Endodermal cell (in vitro differentiated cells): ENCODE measurements around the gene PLOD2. TPM values are rescaled to one million over a fixed set of nuclear protein-coding genes. Genes with fewer than 3 reads are reported as not detected.
A peak's percentile ranks its signal among the peaks of the same experiment; 100 is the strongest.

Experiments used
- DNase-seq: peaks from one replicate; pipeline ENCODE4 v3.0.0-alpha.2; 2017
- H3K27ac ChIP-seq: 2 replicates; pipeline ENCODE4 v1.5.1; 2013; ENCODE audit warnings: mild to moderate bottlenecking, low read depth, low read length, moderate library complexity
- H3K27me3 ChIP-seq: 2 replicates; pipeline ENCODE4 v1.6.1; 2013; ENCODE audit warnings: mild to moderate bottlenecking, low read length, moderate library complexity; ENCODE audit not compliant: insufficient read depth, control insufficient read depth, poor library complexity, severe bottlenecking
- H3K36me3 ChIP-seq: 2 replicates; pipeline ENCODE4 v1.7.0; 2013; ENCODE audit warnings: mild to moderate bottlenecking, low read length, moderate library complexity; ENCODE audit not compliant: control insufficient read depth, insufficient read depth
- H3K4me1 ChIP-seq: one replicate; pipeline ENCODE4 v1.7.0; 2013; ENCODE audit warnings: low read length; ENCODE audit not compliant: control insufficient read depth, insufficient read depth
- H3K4me3 ChIP-seq: 2 replicates; pipeline ENCODE4 v1.5.1; 2013; ENCODE audit warnings: mild to moderate bottlenecking, low read length, moderate library complexity
- H3K9ac ChIP-seq: 2 replicates; pipeline ENCODE4 v1.6.1; 2013; ENCODE audit warnings: mild to moderate bottlenecking, low read length, moderate library complexity; ENCODE audit not compliant: poor library complexity, severe bottlenecking; ENCODE audit errors: extremely low read depth
- H3K9me3 ChIP-seq: 2 replicates; pipeline ENCODE4 v1.6.1; 2013; ENCODE audit warnings: mild to moderate bottlenecking, low read length, moderate library complexity; ENCODE audit not compliant: control insufficient read depth
- H3K27ac Mint-ChIP-seq: 2 replicates; pipeline ENCODE4 v1.8.0; 2020; ENCODE audit warnings: mixed read lengths
- H3K27me3 Mint-ChIP-seq: 2 replicates; pipeline ENCODE4 v1.8.0; 2021; ENCODE audit warnings: mild to moderate bottlenecking, mixed read lengths; ENCODE audit not compliant: insufficient read depth
- H3K36me3 Mint-ChIP-seq: 2 replicates; pipeline ENCODE4 v1.8.0; 2020; ENCODE audit warnings: low read depth, mixed read lengths
- H3K4me1 Mint-ChIP-seq: 2 replicates; pipeline ENCODE4 v1.8.0; 2020; ENCODE audit warnings: mixed read lengths
- H3K4me3 Mint-ChIP-seq: 2 replicates; pipeline ENCODE4 v1.8.0; 2020; ENCODE audit warnings: mild to moderate bottlenecking, moderate library complexity, mixed read lengths
- H3K9me3 Mint-ChIP-seq: 2 replicates; pipeline ENCODE4 v1.8.0; 2020; ENCODE audit warnings: mild to moderate bottlenecking, mixed read lengths
- WGBS, 2 experiments: methylation state at CpG; one replicate each; pipeline versions ENCODE4 v1.1.5 to v1.1.7; 2013; ENCODE audit warnings: missing lambda C conversion rate in 2 of 2, mixed read lengths in 1 of 2; ENCODE audit not compliant: insufficient coverage in 1 of 2, insufficient read length in 1 of 2; 5-methylcytosine and 5-hydroxymethylcytosine counted together
- total RNA-seq, 2 donors: library from RNA; stranded (reverse); fragmentation: NEBNext Ultra II Directional in 1 of 2; extraction: Animal tissue kit (Norgen Biotek cat#: 25700) in 1 of 2; gene quantifications; 2 replicates in 1 of 2; 3 replicates in 1 of 2; pipeline ENCODE4 v1.2.1, GENCODE V29; 2021
- TF ChIP-seq, protein P1 (sequence below): fragments of 200-600 bp; sonication (generic); conservative IDR thresholded peaks from 2 replicates; pipeline ENCODE4 v1.5.0; 2021; ENCODE audit warnings: antibody characterized with exemption, mild to moderate bottlenecking

Gene PLOD2
- total RNA-seq, 2 donors from 2014 or later = 37.9 to 65.5 TPM

DNA sequence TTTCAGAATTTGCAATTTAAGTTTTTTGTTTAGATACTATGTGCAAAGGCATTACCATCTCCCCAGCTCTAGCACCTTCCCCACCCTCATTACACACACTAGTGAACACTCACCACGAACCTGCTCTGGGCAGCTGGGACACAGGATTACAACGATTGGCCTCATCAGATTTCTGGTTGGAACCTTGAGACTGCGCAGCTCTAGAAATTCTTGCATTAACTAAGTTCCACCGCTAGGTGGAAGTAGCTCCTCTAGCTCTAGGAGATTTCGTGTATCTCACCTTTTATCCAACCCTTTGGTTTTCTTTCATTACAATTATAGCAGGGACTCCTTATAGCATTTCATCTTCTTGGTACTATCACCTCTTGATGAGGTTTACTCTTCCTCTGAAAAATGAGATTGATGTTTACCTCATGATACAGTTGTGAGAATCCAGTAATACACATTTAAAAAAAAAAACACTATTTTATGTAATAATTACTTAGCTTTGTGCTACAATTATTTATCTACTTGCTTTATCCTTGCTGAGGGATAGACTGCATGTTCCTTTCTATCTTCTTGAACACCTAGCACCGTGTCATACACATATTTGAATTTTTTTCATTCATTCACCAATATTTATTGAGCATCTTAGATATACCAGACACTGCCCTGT lies 28.7 kb upstream of the PLOD2 start:
- Mint-ChIP-seq H3K4me3 (no peak overlapping the region), H3K27ac (no peak overlapping the region), H3K4me1 (peaks cover 1% of the 10 kb centered on the region), H3K9me3 (no peaks in the 10 kb centered on the region), H3K27me3 (no peaks in the 10 kb centered on the region), H3K36me3 (peaks cover 2% of the 10 kb centered on the region)
- no peaks in the 10 kb centered on the region for H3K4me1 ChIP-seq
- TF ChIP-seq, protein P1, sequence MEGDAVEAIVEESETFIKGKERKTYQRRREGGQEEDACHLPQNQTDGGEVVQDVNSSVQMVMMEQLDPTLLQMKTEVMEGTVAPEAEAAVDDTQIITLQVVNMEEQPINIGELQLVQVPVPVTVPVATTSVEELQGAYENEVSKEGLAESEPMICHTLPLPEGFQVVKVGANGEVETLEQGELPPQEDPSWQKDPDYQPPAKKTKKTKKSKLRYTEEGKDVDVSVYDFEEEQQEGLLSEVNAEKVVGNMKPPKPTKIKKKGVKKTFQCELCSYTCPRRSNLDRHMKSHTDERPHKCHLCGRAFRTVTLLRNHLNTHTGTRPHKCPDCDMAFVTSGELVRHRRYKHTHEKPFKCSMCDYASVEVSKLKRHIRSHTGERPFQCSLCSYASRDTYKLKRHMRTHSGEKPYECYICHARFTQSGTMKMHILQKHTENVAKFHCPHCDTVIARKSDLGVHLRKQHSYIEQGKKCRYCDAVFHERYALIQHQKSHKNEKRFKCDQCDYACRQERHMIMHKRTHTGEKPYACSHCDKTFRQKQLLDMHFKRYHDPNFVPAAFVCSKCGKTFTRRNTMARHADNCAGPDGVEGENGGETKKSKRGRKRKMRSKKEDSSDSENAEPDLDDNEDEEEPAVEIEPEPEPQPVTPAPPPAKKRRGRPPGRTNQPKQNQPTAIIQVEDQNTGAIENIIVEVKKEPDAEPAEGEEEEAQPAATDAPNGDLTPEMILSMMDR = peak; percentile 87
- H3K36me3 ChIP-seq = no peaks in the 10 kb centered on the region
- no peaks in the 10 kb centered on the region for H3K9me3 ChIP-seq
- H3K9ac ChIP-seq = no peak overlapping the region
- peak; percentile 56 for DNase-seq
- WGBS, 2 experiments = 14 to 16% methylated on average over 5 to 6 of the region's 6 CpGs
- no peak overlapping the region for H3K4me3 ChIP-seq
- no peak overlapping the region for H3K27ac ChIP-seq
- no peaks in the 10 kb centered on the region for H3K27me3 ChIP-seq

DNA sequence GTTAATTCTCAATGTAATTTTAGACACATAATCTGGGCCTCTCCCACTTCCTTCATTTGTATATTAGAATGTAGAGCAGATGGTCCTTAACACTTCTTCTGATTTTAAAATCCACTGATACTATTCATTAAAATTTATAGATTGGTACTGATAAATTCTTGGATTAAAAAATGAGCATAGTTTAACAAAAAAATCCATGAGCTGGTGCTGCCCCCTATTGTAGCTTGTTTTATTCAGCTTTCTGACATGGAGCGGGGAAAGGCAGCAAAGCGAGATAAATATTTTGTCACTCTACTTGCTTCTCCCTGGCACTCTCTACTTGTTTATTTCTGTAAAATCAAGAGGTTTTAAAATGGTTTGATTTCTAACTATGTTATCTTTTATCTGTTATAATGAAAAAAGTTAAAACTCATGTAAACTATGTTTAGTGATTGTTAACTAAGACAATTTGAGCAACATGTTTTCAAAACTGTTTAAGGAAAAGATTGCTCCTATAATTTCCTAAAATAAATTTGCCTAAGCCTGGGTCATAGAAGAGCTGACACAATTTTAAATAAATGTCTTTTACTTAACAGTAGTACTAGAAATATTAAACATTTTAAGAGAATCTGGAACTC lies 26.5 kb upstream of the PLOD2 start:
- Histone ChIP-seq H3K4me3 (no peak overlapping the region), H3K27ac (no peak overlapping the region), H3K9me3 (no peaks in the 10 kb centered on the region), H3K4me1 (no peaks in the 10 kb centered on the region), H3K9ac (no peak overlapping the region), H3K27me3 (no peaks in the 10 kb centered on the region), H3K36me3 (no peaks in the 10 kb centered on the region)
- H3K9me3 Mint-ChIP-seq = peaks cover 3% of the 10 kb centered on the region
- H3K36me3 Mint-ChIP-seq = peaks cover 4% of the 10 kb centered on the region
- peaks cover 1% of the 10 kb centered on the region for H3K4me1 Mint-ChIP-seq
- peak; percentile 57 for DNase-seq
- 72% methylated on average over 2 of the region's 2 CpGs; no CpG with 5 or more reads in 1 of the 2 experiments for WGBS, 2 experiments
- no peak overlapping the region for H3K27ac Mint-ChIP-seq
- no peaks in the 10 kb centered on the region for H3K27me3 Mint-ChIP-seq
- H3K4me3 Mint-ChIP-seq = no peak overlapping the region
- TF ChIP-seq, protein P1 = peak; percentile 83

DNA sequence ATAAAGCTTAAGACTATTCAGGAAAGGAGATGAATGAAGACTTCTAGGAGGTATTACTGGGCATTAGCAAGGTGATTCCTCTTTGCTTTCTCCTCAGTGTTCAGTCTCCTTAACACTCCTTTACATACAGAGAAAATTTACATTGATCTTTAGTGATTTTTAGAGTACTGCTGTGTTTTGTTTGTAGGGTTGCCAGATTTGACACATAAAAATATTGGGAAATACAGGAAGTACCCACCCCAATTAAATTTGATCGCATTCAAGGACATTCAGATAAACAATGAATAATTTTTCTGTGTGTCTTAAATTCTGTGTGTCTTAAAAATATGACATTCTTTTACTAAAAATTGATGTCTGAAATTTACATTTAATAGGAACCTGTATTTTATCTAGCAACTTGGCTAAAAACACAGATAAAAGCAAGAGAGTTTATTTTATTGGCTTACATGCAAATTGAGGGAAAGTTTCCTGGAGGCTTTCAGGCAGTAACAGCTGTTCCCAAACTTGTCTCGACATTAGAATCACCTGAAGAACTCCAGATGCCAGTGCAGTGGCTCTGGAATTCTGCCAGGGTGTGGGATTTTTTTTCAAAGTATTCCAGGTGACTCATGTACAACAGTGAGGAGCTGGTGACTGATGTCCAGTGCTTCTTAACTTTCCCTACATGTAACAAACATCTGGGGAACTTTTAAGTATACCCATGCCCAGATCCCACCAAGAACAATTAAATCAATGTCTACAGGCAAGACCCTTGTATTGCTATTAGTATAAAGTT lies 23.4 kb upstream of the PLOD2 start:
- Mint-ChIP-seq H3K36me3 (peaks cover 6% of the 10 kb centered on the region), H3K4me3 (no peak overlapping the region), H3K27ac (no peak overlapping the region), H3K9me3 (peaks cover 3% of the 10 kb centered on the region), H3K4me1 (peaks cover 4% of the 10 kb centered on the region), H3K27me3 (no peaks in the 10 kb centered on the region)
- Histone ChIP-seq H3K4me1 (peaks cover 4% of the 10 kb centered on the region), H3K36me3 (no peaks in the 10 kb centered on the region), H3K27me3 (no peaks in the 10 kb centered on the region), H3K9me3 (no peaks in the 10 kb centered on the region), H3K4me3 (no peak overlapping the region), H3K27ac (no peak overlapping the region), H3K9ac (no peak overlapping the region)
- no peak for DNase-seq
- TF ChIP-seq, protein P1 = no peak
- 86 to 92% methylated on average over 1 of the region's 2 CpGs for WGBS, 2 experiments
